ENCODE data around the gene TRIO.
"Not testable (repeated sequence)": the region's sequence is repeated elsewhere in the genome, so short reads cannot be mapped to it uniquely, and the experiment has no call there.

TRIO gene

GRCh38 chr5:14382640-14383039 lies 239.5 kb downstream of the TRIO start:
- DNase-seq (no peak), ATAC-seq (replicated peaks) (no peak)
- Mint-ChIP-seq H3K27me3 (peaks cover 14 to 22% of the 10 kb centered on the region in 2 donors), H3K9me3 (no peaks in the 10 kb centered on the region), H3K27ac (no peak overlapping the region), H3K36me3 (ENCODE audit: insufficient read depth) (no peaks in the 10 kb centered on the region), H3K4me1 (ENCODE audit: low read depth in 2 of 2) (peaks cover 5 to 6% of the 10 kb centered on the region in 2 donors), H3K4me3 (no peak overlapping the region)

GRCh38 chr5:14383923-14384322 lies 240.8 kb downstream of the TRIO start:
- H3K36me3 Mint-ChIP-seq (ENCODE audit: insufficient read depth), result no peaks in the 10 kb centered on the region

GRCh38 chr5:14385019-14385418 lies 241.9 kb downstream of the TRIO start:
- H3K27ac Mint-ChIP-seq, result no peak overlapping the region
- H3K27me3 Mint-ChIP-seq, result peaks cover 12 to 23% of the 10 kb centered on the region in 2 donors
- H3K4me3 Mint-ChIP-seq, result peak overlapping the region in 1 of 2 donors; percentile 10
- no peaks in the 10 kb centered on the region for H3K9me3 Mint-ChIP-seq
- peak in 1 of 3 experiments; percentile 9 for DNase-seq
- H3K36me3 Mint-ChIP-seq (ENCODE audit: insufficient read depth), result no peaks in the 10 kb centered on the region
- ATAC-seq (replicated peaks), result peak; percentile 33
- H3K4me1 Mint-ChIP-seq (ENCODE audit: low read depth in 2 of 2), result peaks cover 5 to 6% of the 10 kb centered on the region in 2 donors

More at GRCh38 chr5:14383923-14384322, 240.8 kb downstream of the TRIO start:
- Mint-ChIP-seq H3K4me1 (ENCODE audit: low read depth in 2 of 2) (peaks cover 5 to 6% of the 10 kb centered on the region in 2 donors), H3K27ac (no peak overlapping the region), H3K9me3 (no peaks in the 10 kb centered on the region), H3K27me3 (peaks cover 14 to 22% of the 10 kb centered on the region in 2 donors), H3K4me3 (no peak overlapping the region)
- DNase-seq (no peak), ATAC-seq (replicated peaks) (no peak)

- Mint-ChIP-seq H3K4me1 (ENCODE audit: low read depth in 2 of 2) (peaks cover 5 to 6% of the 10 kb centered on the region in 2 donors), H3K9me3 (no peaks in the 10 kb centered on the region), H3K36me3 (ENCODE audit: insufficient read depth) (no peaks in the 10 kb centered on the region), H3K27ac (no peak overlapping the region), H3K4me3 (no peak overlapping the region), H3K27me3 (peaks cover 0 to 30% of the 10 kb centered on the region in 2 donors)
- DNase-seq, result no peak
- ATAC-seq (replicated peaks), result no peak
Observed at GRCh38 chr5:14386884-14387624, 243.9 kb downstream of the TRIO start.

- H3K27ac Mint-ChIP-seq, result no peak overlapping the region
- no peak for DNase-seq
- H3K36me3 Mint-ChIP-seq (ENCODE audit: insufficient read depth), result no peaks in the 10 kb centered on the region
- H3K27me3 Mint-ChIP-seq, result peaks cover 0 to 30% of the 10 kb centered on the region in 2 donors
- no peaks in the 10 kb centered on the region for H3K9me3 Mint-ChIP-seq
- H3K4me1 Mint-ChIP-seq (ENCODE audit: low read depth in 2 of 2), result peaks cover 5 to 6% of the 10 kb centered on the region in 2 donors
- no peak overlapping the region for H3K4me3 Mint-ChIP-seq
- no peak for ATAC-seq (replicated peaks)
Observed at GRCh38 chr5:14388741-14389140, 245.6 kb downstream of the TRIO start.

DNA sequence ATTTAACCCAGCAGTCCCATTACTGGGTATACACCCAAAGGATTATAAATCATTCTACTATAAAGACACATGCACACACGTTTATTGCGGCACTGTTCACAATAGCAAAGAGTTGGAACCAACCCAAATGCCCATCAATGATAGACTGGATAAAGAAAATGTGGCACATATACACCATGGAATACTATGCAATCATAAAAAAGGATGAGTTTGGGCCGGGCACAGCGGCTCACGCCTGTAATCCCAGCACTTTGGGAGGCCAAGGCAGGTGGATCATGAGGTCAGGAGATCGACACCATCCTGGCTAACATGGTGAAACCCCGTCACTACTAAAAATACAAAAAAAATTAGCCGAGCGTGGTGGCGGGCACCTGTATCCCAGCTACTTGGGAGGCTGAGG lies 249.4 kb downstream of the TRIO start:
- not testable (repeated sequence) for DNase-seq; H3K9me3 Mint-ChIP-seq; H3K27ac Mint-ChIP-seq; H3K4me3 Mint-ChIP-seq; H3K4me1 Mint-ChIP-seq (ENCODE audit: low read depth in 2 of 2); H3K27me3 Mint-ChIP-seq; H3K36me3 Mint-ChIP-seq (ENCODE audit: insufficient read depth); ATAC-seq (replicated peaks)

DNA sequence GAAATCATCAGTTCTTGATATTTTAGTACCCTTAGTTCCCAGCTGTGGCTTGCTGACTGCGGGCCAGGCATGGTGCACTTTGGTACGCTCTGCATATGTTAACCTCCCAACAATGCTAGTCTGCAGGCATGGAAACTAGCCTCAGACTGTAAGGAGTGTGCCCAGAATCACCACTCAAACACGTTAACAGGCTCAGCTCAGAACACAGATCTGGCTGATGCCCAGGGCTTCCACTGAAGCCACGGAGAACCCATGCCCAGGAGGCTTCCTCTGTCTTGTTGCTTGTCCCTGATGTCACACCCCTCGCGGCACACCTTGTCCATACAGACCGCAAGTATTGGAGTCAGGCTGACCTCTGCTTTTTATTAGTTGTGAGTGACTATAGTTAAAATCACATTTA lies 251.2 kb downstream of the TRIO start:
- no peak for ATAC-seq (replicated peaks)
- no peaks in the 10 kb centered on the region for H3K9me3 Mint-ChIP-seq
- no peaks in the 10 kb centered on the region for H3K4me1 Mint-ChIP-seq (ENCODE audit: low read depth in 2 of 2)
- H3K27me3 Mint-ChIP-seq, result peaks cover 0 to 8% of the 10 kb centered on the region in 2 donors
- DNase-seq, result no peak
- no peak overlapping the region for H3K27ac Mint-ChIP-seq
- H3K36me3 Mint-ChIP-seq (ENCODE audit: insufficient read depth), result no peaks in the 10 kb centered on the region
- H3K4me3 Mint-ChIP-seq, result no peak overlapping the region

GRCh38 chr5:14395411-14395810 lies 252.3 kb downstream of the TRIO start:
- Mint-ChIP-seq H3K4me1 (ENCODE audit: low read depth in 2 of 2) (no peaks in the 10 kb centered on the region), H3K4me3 (no peak overlapping the region), H3K36me3 (ENCODE audit: insufficient read depth) (no peaks in the 10 kb centered on the region), H3K9me3 (no peaks in the 10 kb centered on the region), H3K27me3 (peaks cover 0 to 3% of the 10 kb centered on the region in 2 donors), H3K27ac (no peak overlapping the region)
- no peak for ATAC-seq (replicated peaks)
- no peak for DNase-seq

GRCh38 chr5:14396066-14396465 lies 252.9 kb downstream of the TRIO start:
- Mint-ChIP-seq H3K4me1 (ENCODE audit: low read depth in 2 of 2) (peaks cover 0 to 1% of the 10 kb centered on the region in 2 donors), H3K9me3 (no peaks in the 10 kb centered on the region), H3K36me3 (ENCODE audit: insufficient read depth) (no peaks in the 10 kb centered on the region), H3K27me3 (no peaks in the 10 kb centered on the region), H3K4me3 (no peak overlapping the region), H3K27ac (no peak overlapping the region)
- DNase-seq (no peak), ATAC-seq (replicated peaks) (no peak)

DNA sequence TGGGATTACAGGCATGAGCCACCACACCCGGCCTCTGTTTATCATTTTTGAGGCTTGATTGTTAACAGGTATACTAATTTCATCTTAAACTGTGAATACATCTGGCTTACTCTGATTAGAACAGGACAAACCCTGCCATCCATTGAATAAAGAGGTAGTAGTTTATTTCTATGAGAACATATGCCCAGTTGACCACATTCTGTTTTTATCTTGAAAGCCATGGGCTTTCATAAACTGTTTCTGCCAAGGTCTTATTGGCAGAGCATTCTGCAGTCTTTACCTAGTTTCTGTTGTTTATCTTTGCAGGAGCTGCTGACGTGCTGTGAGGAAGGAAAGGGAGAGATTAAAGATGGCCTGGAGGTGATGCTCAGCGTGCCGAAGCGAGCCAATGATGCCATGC lies 253.6 kb downstream of the TRIO start:
- Mint-ChIP-seq H3K27me3 (no peaks in the 10 kb centered on the region), H3K36me3 (ENCODE audit: insufficient read depth) (no peaks in the 10 kb centered on the region), H3K9me3 (no peaks in the 10 kb centered on the region), H3K4me1 (ENCODE audit: low read depth in 2 of 2) (peaks cover 0 to 3% of the 10 kb centered on the region in 2 donors), H3K27ac (no peak overlapping the region), H3K4me3 (no peak overlapping the region)
- DNase-seq, result no peak
- no peak for ATAC-seq (replicated peaks)

GRCh38 chr5:14397717-14398116 lies 254.6 kb downstream of the TRIO start:
- Mint-ChIP-seq H3K27me3 (no peaks in the 10 kb centered on the region), H3K36me3 (ENCODE audit: insufficient read depth) (no peaks in the 10 kb centered on the region), H3K27ac (no peak overlapping the region)

GRCh38 chr5:14399054-14399692 lies 256.0 kb downstream of the TRIO start:
- Mint-ChIP-seq H3K36me3 (ENCODE audit: insufficient read depth) (peaks cover 5% of the 10 kb centered on the region), H3K9me3 (peaks cover 4 to 9% of the 10 kb centered on the region in 2 donors), H3K27ac (no peak overlapping the region), H3K4me3 (no peak overlapping the region), H3K4me1 (ENCODE audit: low read depth in 2 of 2) (peaks cover 3 to 6% of the 10 kb centered on the region in 2 donors), H3K27me3 (no peaks in the 10 kb centered on the region)
- ATAC-seq (replicated peaks) (no peak), DNase-seq (peak in 2 of 3 experiments; percentile 10 to 12)

More at GRCh38 chr5:14397717-14398116, 254.6 kb downstream of the TRIO start:
- no peak for DNase-seq
- Mint-ChIP-seq H3K9me3 (peaks cover 3 to 6% of the 10 kb centered on the region in 2 donors), H3K4me3 (no peak overlapping the region), H3K4me1 (ENCODE audit: low read depth in 2 of 2) (peaks cover 3 to 6% of the 10 kb centered on the region in 2 donors)
- no peak for ATAC-seq (replicated peaks)

GRCh38 chr5:14400085-14400484 lies 256.9 kb downstream of the TRIO start:
- ATAC-seq (replicated peaks) (no peak), DNase-seq (no peak)
- H3K27me3 Mint-ChIP-seq, result no peaks in the 10 kb centered on the region
- H3K36me3 Mint-ChIP-seq (ENCODE audit: insufficient read depth), result peaks cover 5% of the 10 kb centered on the region
- peaks cover 4 to 9% of the 10 kb centered on the region in 2 donors for H3K9me3 Mint-ChIP-seq
- H3K4me3 Mint-ChIP-seq, result no peak overlapping the region
- H3K27ac Mint-ChIP-seq, result no peak overlapping the region
- peaks cover 3 to 6% of the 10 kb centered on the region in 2 donors for H3K4me1 Mint-ChIP-seq (ENCODE audit: low read depth in 2 of 2)

DNA sequence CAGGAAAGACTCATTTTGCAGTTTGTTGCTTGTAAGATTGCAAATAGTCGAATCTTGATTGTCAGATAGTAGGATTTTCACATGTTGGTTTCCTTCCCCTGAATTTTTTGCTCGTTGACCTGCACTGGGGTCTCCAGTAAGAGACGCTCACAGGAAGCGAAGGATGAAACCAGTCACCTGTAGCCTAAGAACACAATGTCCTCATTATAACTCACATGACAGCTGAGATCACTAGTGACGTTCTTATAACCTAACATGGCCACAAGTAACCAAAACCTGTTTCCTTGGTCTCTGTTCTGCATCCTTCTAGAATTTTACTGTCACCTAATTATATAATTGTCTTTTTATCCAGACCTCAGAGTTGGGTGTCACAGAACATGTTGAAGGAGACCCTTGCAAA lies 257.5 kb downstream of the TRIO start:
- ATAC-seq (replicated peaks) (no peak), DNase-seq (no peak)
- no peak overlapping the region for H3K4me3 Mint-ChIP-seq
- H3K4me1 Mint-ChIP-seq (ENCODE audit: low read depth in 2 of 2), result peaks cover 3 to 6% of the 10 kb centered on the region in 2 donors
- peaks cover 4 to 9% of the 10 kb centered on the region in 2 donors for H3K9me3 Mint-ChIP-seq
- H3K27me3 Mint-ChIP-seq, result no peaks in the 10 kb centered on the region
- no peak overlapping the region for H3K27ac Mint-ChIP-seq
- peaks cover 5% of the 10 kb centered on the region for H3K36me3 Mint-ChIP-seq (ENCODE audit: insufficient read depth)

All from effector memory CD8-positive, alpha-beta T cell (primary cell).